DMS79 treated with DMSO at 0.1 percent for 48 hours (cell line): ENCODE measurements around the gene SH2B2.

Experiments
- DNase-seq: peaks from one replicate; lab custom pipeline; 2025; lab: John Stamatoyannopoulos, UW

Gene SH2B2

DNA sequence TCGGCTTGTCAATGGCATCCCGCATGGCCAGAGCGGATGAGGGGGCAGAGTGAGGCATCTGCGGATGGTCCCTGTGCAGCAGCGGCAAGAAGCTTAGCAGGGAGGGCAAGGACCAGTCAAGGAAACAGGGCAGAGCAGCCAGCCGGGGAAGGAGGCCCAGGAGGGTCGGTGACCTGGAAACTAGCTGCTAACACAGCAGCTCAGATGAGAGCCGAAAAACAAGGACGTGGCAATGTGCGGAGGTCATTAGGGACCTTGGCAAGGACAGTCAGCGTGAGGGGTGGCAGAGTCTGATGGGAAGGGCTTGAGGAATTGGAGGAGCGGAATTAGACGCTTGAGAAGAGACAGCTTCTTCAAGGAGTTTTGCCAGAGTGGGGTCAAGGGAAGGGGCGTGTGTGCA lies 20.1 kb upstream of the SH2B2 start:
- no peak for DNase-seq

DNA sequence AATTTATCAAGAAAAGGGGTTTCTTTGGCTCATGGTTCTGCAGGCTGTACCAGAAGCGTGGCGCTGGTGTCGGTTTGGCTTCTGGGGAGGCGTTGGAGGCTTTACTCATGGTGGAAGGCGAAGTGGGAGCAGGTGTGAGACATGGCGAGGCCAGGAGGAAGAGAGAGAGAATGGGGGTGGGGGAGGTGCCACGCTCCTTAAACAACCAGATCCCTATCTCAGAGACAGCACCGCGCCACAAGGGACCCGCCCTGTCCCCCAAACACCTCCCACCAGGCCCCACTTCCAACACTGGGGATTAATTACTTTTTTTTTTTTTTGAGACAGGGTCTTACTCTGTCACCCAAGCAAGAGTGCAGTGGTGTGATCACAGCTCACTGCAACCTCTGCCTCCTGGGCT lies 18.0 kb upstream of the SH2B2 start:
- DNase-seq, result no peak

DNA sequence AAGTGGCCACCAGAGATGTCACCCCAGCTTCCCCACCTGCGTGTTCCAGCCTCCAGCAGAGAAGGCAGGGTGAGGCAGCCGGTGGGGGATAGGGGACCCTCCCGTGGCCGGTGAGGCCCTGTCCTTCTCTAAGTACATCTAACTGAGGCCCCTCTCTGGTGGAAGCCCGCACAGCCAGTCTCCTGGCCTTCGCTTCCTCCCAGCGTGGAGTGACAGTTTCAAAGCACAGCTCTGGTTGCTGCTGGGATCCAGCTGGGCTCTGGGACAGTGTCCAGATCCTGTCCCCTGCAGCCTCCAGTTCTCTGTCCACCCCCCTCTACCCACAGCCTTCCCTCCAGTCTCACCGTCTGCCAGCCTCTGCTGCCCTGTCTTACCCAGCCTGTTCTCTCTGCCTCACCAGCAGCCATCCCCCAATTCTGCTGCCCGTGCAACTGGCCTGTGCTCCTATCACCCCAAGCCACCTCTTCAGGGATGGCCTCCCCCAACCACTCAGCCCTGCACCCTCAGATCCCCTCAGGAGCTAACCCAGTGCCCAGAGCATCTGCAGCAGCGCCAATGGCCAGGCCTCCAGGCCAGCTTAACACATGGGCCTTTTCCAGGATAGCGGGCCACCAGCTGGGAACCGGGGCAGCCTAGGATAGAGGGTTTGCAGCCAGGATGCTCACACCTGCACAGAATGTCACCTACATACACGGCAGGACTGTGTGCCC lies 16.3 kb upstream of the SH2B2 start:
- DNase-seq, result no peak

DNA sequence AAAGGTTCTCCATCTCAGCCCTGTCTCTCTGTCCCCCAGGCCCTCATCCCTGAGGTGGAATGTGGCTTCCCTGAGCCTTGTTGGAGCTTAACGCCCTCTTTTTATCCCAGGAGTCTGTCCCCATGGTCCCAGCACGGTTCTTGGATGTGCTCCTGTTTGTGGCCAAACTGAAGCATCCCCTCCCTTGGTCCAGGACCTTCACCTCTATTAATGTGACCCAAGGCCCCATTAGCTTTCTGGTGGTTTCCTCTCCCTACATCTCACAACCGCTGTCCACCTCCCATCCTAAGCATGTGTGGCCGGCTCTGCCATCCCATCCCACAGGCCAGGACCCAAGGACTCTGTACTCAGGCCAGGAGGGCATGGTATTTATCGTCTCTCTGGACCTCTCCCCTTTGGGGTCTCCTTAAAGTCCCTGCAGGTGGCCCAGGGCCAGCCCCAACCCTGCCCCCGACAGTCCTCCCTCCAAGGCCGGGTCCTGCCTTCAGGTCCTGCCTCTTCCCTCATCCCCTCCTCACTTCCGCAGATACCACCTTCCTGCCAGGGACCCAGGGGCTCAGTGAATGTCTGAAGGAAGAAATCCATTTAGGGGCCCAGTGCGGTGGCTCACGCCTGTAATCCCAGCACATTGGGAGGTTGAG lies 15.4 kb upstream of the SH2B2 start:
- DNase-seq, result no peak

DNA sequence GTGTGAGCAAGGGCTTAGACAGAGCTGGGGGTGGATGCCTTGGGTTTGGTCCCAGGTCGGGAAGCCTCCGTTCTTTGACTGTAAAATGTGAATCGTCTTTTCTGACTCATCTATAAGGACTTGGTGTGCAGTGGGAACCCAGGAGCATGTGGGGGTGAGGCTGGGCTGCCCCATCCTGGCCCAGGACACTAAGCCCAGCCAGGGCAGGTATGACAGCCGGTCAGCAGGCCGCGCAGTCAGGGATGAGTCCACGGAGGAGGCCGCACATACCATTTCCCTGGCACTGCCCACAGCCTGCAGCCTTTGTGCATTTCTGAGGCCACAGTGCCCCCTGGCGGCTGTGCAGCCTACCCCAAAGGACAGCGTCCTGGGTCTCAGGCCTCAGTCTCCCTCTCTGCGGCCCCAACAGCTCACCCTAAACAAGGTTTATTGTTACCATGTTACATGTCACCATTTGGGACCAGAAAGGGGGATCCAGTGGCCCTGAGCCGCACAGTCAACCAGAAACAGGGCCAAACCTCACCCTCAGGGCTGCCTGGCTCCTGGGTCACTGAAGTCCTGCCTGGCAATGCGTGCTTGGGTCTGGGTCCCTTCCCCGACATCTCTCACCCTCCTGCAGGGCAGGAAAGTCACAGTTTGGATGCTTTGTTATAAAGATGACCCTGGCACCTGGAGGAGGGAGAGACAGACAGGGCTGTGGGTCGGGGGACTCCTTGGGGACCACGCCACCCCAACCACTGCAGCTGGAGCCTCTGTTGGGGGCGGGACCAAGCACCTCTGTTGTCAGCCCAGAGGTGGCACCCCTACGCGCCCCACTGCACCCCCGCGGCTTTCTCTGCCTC lies 14.4 kb upstream of the SH2B2 start:
- peak; percentile 27 for DNase-seq

DNA sequence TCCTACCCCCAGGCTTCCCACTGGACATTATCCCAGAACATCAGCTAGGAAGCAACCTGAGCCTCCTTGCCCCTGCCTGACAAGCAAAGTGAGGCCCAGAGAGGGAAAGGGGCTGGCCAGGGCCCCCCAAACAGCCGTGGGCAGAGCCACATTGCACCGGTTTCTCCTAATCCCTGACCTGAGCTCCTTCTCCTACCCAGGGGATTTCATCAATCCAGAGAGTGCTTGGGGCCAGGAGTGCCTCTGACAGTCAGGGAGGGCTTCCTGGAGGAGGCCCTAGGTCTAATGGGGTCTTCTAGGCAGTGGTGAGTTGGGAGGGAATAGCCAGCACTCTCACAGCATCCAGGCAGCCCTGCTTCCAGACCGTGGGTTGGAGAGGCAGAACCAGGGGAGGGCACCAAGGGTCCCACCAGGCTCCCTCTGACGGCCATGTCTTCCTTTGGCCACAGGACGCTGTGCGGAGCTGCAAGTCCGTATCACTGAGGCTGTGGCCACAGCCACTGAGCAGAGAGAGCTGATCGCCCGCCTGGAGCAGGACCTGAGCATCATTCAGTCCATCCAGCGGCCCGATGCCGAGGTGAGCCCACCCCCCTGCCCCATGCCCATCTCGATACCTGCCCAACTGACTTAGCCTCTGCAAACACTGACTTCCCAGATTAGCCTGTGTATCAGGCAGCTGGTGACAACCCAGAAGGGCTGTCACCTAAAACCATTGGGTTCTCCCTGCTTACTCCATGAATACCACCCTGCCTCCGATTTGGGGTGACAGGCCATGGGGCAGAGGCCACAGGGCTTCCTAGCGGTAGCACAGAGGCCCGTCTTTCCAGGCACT lies 13.5 kb upstream of the SH2B2 start:
- no peak for DNase-seq

DNA sequence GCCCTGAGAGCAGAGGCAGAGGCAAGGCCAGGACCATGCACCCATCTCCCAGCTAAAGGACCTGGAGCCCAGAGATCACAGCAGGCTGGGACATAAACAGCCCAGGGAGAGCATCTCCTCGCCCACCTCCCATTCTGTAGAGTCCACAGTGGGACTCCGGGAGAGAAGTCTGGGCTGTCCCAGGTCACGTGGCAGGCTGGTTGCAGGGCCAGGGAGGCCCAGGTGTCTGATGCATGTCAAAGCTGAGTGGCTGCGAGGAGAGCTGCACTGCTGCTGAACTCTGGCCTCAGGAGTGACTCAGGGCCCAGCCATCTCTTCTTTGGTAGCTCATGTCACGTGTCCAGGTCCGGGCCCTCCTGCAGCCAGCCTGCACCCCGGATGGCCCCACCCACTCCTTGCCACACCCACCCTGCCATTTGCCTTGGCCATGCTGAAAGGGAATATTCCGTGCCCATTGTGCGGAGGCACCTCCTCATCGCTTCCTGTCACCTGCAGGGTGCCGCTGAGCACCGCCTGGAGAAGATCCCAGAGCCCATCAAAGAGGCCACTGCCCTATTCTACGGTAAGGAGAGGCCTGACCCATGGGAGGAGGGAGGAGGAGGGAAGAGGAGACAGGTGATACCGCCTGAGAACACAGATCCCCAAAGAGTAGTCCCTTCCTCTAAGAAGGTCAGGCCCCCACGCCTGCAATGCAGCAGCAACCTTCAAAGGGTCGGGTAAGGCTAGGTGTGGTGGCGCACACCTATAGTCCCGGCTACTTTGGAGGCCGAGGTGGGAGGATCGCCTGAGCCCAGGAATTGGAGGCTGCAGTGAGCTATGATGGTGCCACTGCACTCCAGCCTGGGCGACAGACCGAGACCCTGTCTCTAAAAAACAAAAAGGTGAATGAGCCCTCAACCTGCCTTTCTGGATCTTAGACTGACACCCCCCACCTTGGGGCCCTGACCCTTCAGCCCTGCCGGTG lies 12.6 kb upstream of the SH2B2 start:
- no peak for DNase-seq

DNA sequence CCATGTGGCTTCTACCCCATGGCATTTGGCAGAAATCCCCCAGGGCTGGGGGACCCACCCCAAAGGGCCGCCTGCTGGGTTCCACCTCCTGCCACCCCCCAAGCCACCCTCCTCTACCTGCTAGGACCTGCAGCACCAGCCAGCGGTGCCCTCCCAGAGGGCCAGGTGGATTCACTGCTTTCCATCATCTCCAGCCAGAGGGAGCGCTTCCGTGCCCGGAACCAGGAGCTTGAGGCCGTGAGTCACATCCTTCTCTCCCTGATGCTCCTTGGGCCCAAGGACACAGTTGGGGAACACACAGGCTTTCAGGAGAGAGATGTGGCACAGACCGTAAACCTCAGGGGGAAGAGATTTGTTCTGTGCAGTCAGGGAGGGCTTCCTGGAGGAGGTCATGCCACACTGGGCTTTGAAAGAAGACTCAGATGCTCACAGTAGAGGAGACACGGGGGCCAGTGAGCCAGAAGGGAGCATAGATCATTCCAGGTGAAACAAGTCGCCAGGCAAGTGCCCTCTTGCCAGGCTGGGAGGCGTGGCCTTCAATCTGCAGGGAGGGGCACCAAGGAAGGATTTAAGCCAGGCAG lies 11.5 kb upstream of the SH2B2 start:
- DNase-seq, result no peak

GRCh38 chr7:102277901-102278300 lies 8.8 kb upstream of the SH2B2 start:
- DNase-seq, result no peak

- DNase-seq, result peak; percentile 36
Measured at GRCh38 chr7:102279537-102280400, 6.9 kb upstream of the SH2B2 start.

DNA sequence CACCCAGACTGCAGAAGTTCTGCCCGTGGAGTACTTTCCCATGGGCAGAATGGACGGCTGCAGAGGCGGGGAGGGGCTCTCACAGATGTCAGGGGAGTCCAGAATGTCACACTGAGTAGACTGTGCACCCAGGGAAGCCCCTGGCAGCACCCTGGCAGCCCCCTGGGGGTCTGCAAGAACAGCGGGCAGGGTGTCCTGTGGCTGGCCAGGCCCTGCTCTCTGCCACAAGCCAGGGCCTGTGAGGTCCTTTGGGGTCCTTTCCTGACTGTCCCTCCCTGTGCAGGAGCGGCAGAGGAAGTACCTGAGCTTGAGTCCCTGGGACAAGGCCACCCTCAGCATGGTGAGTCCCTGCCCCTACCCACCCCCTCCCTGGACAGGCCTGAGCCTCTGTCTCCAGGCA lies 6.1 kb upstream of the SH2B2 start:
- DNase-seq, result no peak

DNA sequence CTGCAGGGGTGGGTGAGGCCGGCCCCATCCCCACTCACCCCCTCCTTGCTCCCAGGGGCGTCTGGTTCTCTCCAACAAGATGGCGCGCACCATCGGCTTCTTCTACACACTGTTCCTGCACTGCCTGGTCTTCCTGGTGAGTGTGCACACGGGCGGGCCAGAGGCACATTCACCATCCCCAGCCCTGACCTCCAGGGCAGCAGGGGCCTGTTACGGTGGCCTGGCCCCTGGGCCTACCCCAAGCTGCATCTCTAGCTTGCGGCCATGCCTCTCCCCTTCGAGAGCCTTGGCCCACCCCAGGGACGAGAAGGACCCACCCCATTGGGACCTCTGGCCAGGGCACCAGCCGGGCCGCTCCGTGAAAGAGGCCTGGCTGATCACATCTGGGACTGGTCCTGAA lies 4.9 kb upstream of the SH2B2 start:
- no peak for DNase-seq

DNA sequence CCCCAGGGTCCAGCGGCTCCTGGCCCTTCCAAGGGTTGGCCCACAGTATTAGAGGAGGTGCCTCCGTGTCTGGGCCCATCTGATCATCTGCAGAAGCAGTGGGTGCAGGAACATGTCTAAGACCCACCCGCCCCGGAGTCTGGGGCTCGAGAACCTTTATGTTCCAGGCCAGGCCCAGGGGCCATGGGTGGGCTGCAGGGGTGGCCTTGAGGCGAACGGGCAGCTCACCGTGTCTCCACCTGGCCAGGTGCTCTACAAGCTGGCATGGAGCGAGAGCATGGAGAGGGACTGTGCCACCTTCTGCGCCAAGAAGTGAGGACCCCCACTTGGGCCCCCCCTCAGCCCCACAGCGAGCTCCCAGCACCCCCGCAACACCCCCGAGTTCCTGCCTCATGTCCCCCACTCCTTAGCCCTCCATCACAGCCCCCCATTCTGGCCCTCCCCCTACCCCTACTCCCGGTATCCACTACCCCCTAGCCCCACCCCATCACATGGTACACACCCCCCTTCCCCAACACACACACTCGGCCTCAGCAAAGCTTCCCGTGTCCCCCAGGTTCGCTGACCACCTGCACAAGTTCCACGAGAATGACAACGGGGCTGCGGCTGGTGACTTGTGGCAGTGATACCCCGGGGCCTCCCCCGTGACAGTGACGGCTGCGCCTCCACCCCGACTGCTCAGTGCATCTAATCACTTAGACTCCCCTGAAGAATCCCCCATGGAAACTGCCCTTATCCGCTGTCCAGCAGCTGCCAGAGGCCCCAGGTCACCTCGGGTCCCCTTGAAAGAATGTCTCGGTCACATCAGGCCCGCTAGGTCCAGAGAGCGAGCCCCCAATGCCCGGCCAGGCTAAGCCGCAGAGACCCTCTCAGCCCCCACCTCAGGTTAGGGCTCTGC lies 4.0 kb upstream of the SH2B2 start:
- no peak for DNase-seq

- DNase-seq, result no peak
Measured at GRCh38 chr7:102283477-102284189, 3.0 kb upstream of the SH2B2 start.

- DNase-seq, result no peak
Measured at GRCh38 chr7:102284399-102284798, 2.3 kb upstream of the SH2B2 start.

DNA sequence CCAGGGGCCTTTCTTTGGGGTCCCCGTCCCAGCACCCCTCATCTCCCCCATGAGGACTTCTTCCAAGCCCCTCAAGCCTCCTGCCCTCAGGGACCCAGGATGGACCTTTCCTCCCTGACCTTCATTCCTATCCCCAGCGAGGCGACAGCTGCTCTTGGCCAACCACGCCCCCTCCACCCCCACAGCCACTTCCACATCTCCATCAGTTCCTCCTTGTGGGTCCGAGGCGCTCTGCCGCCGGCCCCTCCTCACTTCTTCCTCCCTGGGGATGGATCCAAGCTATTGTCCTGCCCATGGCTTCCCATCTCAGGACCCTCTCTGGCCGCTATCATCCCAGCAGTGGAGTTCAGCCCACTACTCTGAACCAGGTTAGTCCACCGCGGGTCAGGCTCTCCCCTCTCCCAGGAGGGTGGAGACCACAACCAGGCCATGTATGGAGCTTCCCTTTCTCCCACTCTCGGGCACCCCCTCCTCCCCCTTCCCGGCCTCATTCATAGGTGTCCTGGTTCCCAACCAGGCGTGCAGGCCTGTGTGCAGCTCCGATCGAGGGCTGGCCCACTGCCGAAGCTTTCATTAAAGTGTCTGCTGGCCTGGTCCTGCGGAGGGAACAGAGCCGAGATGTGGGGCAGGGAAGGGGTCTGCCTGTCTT lies 1.7 kb upstream of the SH2B2 start:
- no peak for DNase-seq

DNA sequence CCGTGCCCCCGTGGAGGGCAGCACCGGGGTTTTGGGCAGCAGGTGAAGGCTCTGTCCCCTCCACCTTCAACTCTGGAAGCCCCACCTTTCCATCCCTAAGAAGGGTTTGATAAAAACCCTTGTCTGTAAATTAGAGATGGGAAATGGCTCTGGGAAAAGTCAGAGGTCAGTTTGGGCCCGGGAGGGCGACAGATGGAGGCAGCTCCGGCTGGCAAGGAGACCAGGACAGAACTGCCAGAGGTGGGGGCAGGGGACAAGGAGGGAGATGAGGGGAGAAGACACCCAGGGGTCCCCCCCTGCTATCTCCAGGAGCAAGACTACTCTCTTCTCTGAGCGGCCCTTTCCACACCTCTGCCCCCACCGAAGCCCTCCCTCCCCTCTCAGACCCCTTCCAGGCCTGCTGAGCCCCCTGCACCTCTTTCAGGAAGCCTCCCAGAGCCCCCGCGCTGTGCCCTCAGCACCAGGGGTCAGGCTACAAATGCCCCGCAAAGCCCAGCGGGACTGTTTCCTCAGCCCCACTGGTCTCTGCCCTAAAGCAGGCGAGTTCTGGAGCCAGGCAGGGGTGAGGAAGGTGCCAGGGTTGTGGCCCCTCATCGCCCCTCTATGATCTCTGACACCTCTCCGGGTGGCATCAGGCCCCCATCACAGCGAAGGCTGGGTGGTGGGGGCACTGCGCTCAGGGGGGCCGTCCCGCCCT lies 980 bp upstream of the SH2B2 start:
- DNase-seq, result no peak
